ENCODE measurements around the gene PCDHB16.
A peak's percentile ranks its signal among the peaks of the same experiment; 100 is the strongest.
"Not testable (repeated sequence)": the region's sequence is repeated elsewhere in the genome, so short reads cannot be mapped to it uniquely, and the experiment has no call there.

The PCDHB16 gene

DNA sequence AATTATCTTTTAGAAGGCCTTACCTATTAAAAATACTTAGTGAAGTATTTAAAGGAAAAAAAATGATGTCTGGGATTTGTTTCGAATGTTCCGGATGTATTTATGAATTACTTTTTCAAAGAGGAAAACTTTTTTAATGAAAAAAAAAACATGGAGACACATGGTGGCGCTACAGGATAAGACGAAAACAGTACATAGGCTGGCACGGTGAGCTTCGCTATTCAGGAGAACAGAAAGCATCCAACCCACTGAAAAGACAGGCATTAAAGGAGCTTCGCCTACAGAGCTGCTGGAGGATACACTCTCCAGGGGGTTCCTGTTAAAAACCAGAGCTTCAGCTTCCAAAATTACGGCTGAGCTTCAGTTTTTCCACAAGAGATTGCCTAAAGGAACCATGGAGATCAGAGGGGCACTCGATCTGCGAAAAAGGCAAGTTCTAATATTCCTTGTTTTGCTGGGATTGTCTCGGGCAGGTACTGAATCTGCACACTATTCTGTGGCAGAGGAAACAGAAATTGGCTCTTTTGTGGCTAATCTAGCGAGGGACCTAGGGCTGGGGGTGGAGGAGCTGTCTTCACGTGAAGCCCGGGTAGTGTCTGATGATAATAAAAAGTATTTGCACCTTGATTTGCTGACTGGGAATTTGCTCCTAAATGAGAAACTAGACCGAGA is 41.1 kb downstream of the PCDHB16 start, which contains the start of gene PCDHB14:
PCDHB14 (plus strand) TSS at position 232 of the 672 bp plus-strand sequence; CDS start at position 395, 163 bp downstream.
- in situ Hi-C loops (cut with HindIII; ENCODE audit: low sequenced_read_pairs): no loop called here
- no peak within 1 kb of the TSS for H3K4me3 ChIP-seq (ENCODE audit: low read depth, low read length)
- DNase-seq (ENCODE audit: low read depth, low spot score): no peak
- TF ChIP-seq CTCF (IDR thresholded peaks at IDR 0.05; ENCODE audit: low read depth, low read length): no peak

- H3K4me3 ChIP-seq (ENCODE audit: low read depth, low read length); in situ Hi-C loops (cut with HindIII; ENCODE audit: low sequenced_read_pairs); DNase-seq (ENCODE audit: low read depth, low spot score): not testable (repeated sequence)
These were observed 42.7 kb downstream of the PCDHB16 start for GRCh38 chr5:141224844-141225243.

DNA sequence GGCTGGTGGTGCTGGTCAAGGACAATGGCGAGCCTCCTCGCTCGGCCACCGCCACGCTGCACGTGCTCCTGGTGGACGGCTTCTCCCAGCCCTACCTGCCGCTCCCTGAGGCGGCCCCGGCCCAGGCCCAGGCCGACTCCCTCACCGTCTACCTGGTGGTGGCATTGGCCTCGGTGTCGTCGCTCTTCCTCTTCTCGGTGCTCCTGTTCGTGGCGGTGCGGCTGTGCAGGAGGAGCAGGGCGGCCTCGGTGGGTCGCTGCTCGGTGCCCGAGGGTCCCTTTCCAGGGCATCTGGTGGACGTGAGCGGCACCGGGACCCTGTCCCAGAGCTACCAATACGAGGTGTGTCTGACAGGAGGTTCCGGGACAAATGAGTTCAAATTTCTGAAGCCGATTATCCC is 43.2 kb downstream of the PCDHB16 start:
- in situ Hi-C loops (cut with HindIII; ENCODE audit: low sequenced_read_pairs); H3K4me3 ChIP-seq (ENCODE audit: low read depth, low read length); DNase-seq (ENCODE audit: low read depth, low spot score): not testable (repeated sequence)

DNA sequence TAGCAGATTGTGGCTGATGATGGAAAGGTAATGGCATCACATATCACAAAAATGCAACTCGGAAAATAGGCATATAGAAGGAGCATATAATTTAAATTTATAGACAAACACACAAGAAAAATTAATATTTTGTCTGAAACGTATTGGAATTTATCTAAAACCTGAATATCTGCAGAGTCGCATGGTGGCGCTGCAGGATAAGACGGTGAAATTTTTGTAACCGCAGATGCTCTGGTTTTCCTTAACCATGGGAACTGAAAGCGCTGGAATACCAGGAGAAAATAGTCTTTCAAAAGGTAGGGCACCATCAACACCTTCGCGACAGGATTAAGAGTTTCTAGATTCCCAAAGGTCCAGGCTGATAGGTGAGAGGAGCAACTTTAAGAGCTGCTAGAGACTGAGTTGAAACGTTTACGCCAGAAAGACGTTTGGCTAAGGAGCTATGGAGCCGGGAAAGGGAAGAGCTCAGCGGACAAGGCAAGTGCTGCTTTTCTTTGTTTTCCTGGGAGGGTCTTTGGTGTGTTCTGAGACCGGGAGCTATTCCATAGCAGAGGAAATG is 52.0 kb downstream of the PCDHB16 start:
- TF ChIP-seq CTCF (IDR thresholded peaks at IDR 0.05; ENCODE audit: low read depth, low read length): peak; percentile 4
- no peak overlapping the region for H3K4me3 ChIP-seq (ENCODE audit: low read depth, low read length)
- in situ Hi-C loops (cut with HindIII; ENCODE audit: low sequenced_read_pairs): no loop called here
- DNase-seq (ENCODE audit: low read depth, low spot score): no peak
